ENCODE results near the gene EDIL3. TPM values are rescaled to one million over a fixed set of nuclear protein-coding genes. Genes with fewer than 3 reads are reported as not detected.

The EDIL3 gene
- total and polyA plus RNA-seq, 2 of the 8 experiments (the other 6 are each of a cell fraction or from before 2014, with no cell fraction given) = 14.7 to 47.2 TPM

DNA sequence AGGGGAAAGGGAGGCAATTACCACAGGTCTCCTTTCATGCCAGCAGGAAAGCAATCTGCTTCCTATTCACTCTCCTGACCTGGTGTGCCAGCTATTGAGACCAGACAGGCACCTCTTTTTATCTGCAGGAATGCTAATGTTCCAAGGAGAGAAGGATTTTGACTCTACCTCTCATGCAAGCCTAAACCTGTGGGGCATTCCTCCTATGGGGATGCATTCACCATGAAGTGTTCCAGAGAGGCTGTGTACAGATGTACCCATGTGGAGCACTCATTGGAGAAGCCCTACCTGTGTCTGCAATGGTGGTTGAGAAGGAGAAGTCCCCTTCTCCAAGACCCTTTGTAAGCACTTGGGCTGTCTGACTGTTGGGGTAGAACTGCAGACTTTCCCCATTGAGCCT lies 45.4 kb upstream of the EDIL3 start:
- Histone ChIP-seq H2BK12ac (ENCODE audit: low read depth, low read length) (no peak overlapping the region), H4K8ac (ENCODE audit: extremely low read depth, insufficient read depth, low read length) (no peak overlapping the region), H3K18ac (ENCODE audit: extremely low read depth, low read length) (no peak overlapping the region), H2BK120ac (replicated peaks; ENCODE audit: low read depth, low read length) (no peak overlapping the region), H3K9me3 (ENCODE audit: insufficient read depth in 2 of 2, low read depth in 1 of 2, low read length in 1 of 2) (no peaks in the 10 kb centered on the region), H3K4me3 (ENCODE audit: extremely low read depth in 1 of 4, insufficient read depth in 2 of 4, low read depth in 3 of 4, low read length in 4 of 4) (no peak overlapping the region), H2BK15ac (ENCODE audit: low read length) (no peak overlapping the region; the same call in 1 of the 2 replicates), H2AFZ (ENCODE audit: low read length) (no peak overlapping the region), H3K36me3 (ENCODE audit: control insufficient read depth in 2 of 4, insufficient read depth in 4 of 4, low read length in 3 of 4) (no peaks in the 10 kb centered on the region; a peak in 1 of 8 replicates), H2AK5ac (ENCODE audit: low read depth, low read length) (no peak overlapping the region), H4K91ac (replicated peaks; ENCODE audit: insufficient read length, low read length) (no peak overlapping the region), H4K5ac (ENCODE audit: insufficient read length, low read depth, low read length) (no peak overlapping the region), H3K4ac (replicated peaks; ENCODE audit: insufficient read length, low read depth, low read length) (no peak overlapping the region), H2BK5ac (ENCODE audit: low read depth, low read length) (no peak overlapping the region), H4K20me1 (replicated peaks in 1 of 2; ENCODE audit: control insufficient read depth in 1 of 2, insufficient read depth in 2 of 2, low read length in 2 of 2) (no peaks in the 10 kb centered on the region), H3K79me2 (ENCODE audit: control insufficient read depth in 1 of 2, insufficient read depth in 2 of 2, low read length in 2 of 2) (no peaks in the 10 kb centered on the region), H3K23ac (ENCODE audit: insufficient read length) (no peak overlapping the region), H3K27ac (ENCODE audit: low read depth, low read length) (no peak overlapping the region), H3K27me3 (replicated peaks in 1 of 4; ENCODE audit: control insufficient read depth in 3 of 4, extremely low read depth in 1 of 4, insufficient read depth in 3 of 4, low read length in 3 of 4) (no peaks in the 10 kb centered on the region), H2BK20ac (ENCODE audit: low read length) (no peak overlapping the region), H3K79me1 (ENCODE audit: low read depth, low read length) (no peaks in the 10 kb centered on the region), H3K14ac (ENCODE audit: insufficient read length) (no peak overlapping the region), H3K56ac (replicated peaks; ENCODE audit: insufficient read length, low read depth, low read length) (no peak overlapping the region), H3K4me1 (replicated peaks in 1 of 4; ENCODE audit: control insufficient read depth in 3 of 4, insufficient read depth in 4 of 4, low read length in 3 of 4) (peaks cover 0 to 5% (median 2%) of the 10 kb centered on the region in 4 experiments; a peak in 3 of 7 replicates), H3K23me2 (ENCODE audit: low read depth, low read length) (no peaks in the 10 kb centered on the region), H3K4me2 (ENCODE audit: insufficient read depth in 1 of 2, low read depth in 2 of 2, low read length in 2 of 2) (no peak overlapping the region), H3K9ac (replicated peaks in 1 of 4; ENCODE audit: extremely low read depth in 1 of 4, low read depth in 3 of 4, low read length in 3 of 4) (no peak overlapping the region)
- POLR2A ChIA-PET (ENCODE audit: partially characterized antibody) = no interaction called here
- FAIRE-seq (no peak), DNase-seq (ENCODE audit: low read depth in 1 of 2, low spot score in 2 of 2) (no peak)
- CTCF ChIA-PET (ENCODE audit: partially characterized antibody) = no interaction called here
- no peak for TF ChIP-seq CHD1 (IDR thresholded peaks at IDR 0.05; ENCODE audit: low read depth, low read length)
- TF ChIP-seq RAD21 (IDR thresholded peaks at IDR 0.05 in 1 of 2, conservative IDR thresholded peaks at IDR 0.05 in 1 of 2; ENCODE audit: low read depth in 2 of 2, low read length in 2 of 2) = no peak

All from H1 (cell line).